Stimulated activated CD8-positive, alpha-beta memory T cell treated with anti-CD3 and anti-CD28 coated beads, Interleukin-7, amount 100 ng/mL, for 1 hour (primary cell): ENCODE results near the gene BACH2.
"Not testable (repeated sequence)": the region's sequence is repeated elsewhere in the genome, so short reads cannot be mapped to it uniquely, and the experiment has no call there.

Experiments
- DNase-seq, 2 donors: peaks; one replicate each; pipeline ENCODE4 v3.0.0-alpha.2; 2020; ENCODE audit warnings: low read depth in 2 of 2

BACH2 gene

DNA sequence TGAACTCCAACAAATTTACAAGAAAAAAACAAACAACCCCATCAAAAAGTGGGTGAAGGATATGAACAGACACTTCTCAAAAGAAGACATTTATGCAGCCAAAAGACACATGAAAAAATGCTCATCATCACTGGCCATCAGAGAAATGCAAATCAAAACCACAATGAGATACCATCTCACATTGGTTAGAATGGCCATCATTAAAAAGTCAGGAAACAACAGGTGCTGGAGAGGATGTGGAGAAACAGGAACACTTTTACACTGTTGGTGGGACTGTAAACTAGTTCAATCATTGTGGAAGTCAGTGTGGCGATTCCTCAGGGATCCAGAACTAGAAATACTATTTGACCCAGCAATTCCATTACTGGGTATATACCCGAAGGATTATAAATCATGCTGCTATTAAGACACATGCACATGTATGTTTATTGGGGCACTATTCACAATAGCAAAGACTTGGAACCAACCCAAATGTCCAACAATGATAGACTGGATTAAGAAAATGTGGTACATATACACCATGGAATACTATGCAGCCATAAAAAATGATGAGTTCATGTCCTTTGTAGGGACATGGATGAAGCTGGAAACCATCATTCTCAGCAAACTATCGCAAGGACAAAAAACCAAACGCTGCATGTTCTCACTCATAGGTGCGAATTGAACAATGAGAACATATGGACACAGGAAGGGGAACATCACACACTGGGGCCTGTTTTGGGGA, 264.0 kb downstream of the BACH2 start:
- not testable (repeated sequence) for DNase-seq

DNA sequence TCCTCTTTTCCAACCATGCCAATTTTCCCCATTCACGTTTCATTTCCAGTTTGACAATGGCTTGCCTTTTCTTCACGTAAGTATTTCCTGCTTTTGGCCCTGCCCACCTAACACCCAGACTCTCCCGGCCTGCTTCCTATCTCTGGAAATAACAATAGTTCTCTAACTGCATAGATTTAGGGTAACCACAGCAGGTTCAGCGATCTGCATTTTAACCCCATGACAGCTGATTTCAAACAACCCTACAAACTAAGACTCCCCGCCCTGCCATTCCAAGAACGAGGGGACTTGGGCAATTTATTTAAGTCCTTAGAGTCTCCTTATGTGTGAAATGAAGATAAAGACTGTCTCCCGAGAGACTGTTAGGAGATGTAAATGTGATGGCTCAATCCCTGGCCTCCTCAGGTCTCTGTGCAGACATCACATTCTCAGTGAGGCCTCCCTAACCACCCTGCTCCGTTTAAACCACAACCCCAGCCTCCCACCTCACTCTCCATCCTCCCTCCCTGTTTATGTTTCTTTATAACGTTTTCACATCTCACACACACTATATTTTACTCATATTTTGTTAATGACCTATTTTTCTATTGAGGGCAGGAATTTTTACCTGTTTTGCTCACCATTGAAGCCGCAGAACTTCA, 267.5 kb downstream of the BACH2 start:
- DNase-seq = no peak

DNA sequence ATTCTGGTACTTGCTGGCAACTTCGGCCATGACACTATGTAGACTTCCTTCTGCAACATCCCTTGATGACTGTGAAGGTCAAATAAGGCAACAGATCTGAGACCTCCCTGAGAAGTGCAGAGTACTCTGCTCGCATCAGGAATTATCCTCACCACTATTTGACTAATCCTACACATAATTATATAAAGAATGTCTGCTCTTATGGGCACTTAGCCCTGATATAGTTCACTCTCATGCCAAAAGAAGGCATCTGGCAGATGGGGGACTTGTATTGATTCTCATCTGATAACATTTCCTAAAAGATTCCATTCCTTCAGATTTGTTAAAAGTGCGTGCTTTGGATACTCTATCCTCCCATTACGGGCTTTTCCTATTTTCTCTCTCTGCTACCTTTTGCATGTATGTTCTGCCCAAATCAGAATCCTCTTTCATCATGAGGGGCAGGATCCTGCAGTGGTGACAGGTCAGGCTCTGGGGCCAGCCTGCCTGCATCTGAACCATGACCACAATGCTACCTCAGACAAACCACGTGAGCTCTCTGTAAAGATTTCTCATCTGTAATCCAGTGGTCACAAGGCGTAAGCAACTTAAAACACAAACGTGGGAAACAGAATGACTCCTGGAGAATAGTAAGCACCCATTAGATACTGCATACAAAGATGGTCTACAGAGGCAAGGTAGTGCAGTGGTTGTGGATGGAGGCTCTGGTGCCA, 268.4 kb downstream of the BACH2 start:
- no peak for DNase-seq

DNA sequence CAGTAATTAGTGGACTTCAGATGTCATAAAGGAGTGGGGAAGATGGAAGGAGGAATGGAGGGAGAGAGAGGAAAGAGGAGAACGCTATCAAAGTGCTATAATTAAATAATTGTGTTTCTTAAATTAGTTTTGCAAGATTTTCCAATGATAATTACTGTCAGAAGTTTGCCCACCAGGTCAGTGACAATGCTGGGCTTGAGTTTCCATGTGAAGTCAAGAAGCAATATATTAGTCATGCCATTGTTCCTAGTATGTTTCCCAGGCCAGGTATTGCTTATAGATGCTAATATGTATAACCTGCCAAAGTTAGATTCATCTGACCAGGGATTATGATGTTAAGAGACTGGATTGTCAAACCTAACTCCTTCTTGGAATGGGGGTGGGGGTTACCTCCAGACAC, 270.4 kb downstream of the BACH2 start:
- DNase-seq = no peak

DNA sequence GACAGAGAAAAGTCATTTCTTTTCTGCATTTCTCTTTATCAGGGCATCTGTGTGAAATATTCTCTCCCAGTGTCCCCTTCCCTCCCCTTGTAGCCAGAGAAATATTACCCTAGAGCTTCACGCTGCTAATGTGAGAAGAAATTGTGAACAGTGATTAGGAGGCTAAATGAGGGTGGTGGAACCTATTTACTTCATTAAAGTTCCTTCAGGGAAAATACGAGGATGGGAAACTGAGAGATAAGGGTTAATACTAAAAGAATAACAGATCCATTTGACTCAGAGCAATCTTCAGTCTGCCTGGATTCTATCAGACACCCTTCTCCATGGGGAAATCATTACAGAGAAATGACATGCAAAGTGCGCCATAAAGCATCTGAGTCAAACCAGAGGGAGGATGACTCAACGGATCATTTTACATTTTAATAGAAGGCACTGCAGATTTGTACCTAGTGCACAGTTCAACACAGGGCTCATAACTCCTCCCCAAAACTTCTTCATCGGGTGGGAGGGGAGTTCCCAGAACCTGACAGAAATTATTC, 271.1 kb downstream of the BACH2 start:
- no peak for DNase-seq

DNA sequence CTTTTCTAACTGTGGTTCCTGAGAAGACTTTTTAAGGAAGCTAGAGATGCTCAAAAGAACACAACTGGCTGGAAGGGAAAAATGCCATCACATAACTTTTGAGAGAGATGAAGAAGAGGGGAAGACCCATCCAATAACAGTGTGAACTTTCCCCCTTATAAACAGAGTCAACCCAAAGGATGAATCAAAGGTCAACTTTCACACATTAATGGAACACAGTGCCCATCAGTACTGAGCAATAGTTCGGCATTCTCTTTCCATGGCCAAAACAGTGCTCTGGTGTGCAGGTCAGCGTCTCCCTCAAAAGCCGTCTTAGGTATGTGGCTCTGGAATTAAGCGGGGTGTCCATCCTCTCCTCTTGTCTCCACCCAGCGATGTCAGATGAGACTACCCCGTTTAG, 272.0 kb downstream of the BACH2 start:
- no peak for DNase-seq

DNA sequence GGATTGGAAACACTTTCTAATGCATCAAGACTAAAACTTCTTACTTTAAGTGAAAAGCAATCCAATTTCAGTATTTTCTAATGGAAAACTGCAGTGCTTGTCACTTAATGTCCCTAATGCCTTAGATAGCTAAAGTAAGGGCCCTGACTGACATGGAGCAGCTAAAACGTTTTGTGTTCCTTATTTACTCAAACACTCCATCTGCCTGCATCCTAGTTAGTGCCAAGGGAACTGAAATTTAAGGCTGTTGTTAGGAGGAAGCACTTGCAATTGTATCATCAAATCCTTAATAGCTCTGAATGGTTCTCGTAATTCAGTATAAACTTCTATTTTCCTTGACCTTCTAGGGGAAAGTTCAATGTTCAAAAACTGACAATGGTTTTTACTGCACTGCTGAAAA, 274.9 kb downstream of the BACH2 start:
- no peak for DNase-seq

DNA sequence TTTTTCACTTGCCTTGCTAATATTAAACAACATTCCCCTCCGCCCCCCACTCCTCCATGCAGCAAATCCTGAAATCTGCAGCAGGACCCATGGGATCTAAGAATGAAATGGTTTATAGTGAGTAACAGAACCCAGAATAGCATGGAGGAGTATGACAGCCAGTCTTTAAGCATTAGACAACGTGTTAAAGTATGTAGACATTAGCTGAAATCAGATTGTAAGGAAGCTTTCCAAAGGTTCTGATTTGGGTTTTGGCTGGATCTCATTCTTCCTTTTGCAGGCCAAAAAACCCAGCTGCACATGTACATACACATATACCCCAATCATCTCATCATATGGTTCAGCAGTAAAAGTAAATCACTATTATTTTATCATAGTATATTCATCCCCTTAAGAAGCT, 275.9 kb downstream of the BACH2 start:
- no peak for DNase-seq

DNA sequence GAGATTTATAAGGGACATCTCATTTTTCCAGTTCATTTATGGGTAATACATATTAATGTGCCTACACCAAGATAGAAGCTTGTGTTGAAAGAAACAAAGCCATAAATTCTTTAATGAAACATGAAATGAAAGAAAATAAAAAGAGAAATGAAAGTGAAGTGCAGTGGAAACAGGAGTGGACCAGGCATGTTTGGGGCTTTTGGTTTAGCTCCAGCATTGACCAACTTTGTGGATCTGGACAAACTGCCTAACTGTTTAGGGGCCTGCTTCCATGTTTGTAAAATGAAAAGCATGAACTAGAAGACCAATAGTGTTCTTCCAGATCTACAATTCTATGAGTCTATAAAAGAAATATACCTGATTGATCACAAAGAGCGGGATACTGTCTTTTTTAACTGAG, 277.4 kb downstream of the BACH2 start:
- no peak for DNase-seq

DNA sequence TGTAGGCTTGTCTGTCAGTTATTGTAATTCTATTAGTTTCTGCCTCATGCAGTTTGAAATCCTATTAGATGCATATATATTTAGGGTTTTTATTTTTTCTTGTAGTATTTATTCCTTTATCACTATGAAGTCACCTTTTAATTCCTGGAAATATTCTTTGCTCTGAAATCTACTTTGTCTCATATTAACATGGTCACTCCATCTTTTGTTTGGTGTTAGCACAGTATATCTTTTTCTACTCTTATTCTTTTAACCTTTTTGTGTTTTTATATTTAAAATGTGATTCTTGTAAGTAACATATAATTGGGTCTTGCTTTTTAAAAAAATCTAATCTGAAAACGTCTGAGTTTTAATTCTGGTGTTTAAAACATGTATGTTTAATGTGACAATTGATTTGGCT, 280.8 kb downstream of the BACH2 start:
- DNase-seq = no peak

DNA sequence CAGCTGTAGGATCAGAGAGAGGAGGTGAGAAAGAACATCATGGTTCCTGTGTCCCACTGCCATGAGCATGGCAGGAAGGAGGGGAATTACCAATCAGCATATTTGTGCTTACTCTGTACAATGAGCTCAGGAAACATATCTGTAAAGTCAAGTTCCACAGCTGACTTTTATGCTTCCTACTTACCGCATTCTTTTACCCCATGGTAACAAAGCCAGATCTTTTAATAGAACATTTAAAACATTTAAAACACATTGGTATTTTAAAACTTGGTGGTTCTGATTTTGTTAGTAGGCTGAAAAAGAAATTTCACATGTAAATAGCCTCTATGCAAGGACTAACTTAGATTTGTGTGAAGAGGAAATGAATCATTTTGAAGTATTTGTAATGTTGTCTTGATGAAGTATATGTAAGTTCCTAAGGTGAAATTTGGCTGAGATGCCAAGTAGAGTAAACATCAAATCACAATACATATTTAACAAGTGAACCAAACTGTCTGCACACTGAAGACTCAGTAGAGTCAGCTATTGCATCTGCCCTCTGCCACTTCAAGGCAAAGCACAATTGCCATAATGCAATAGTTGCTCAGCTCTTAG, 287.6 kb downstream of the BACH2 start:
- no peak for DNase-seq

DNA sequence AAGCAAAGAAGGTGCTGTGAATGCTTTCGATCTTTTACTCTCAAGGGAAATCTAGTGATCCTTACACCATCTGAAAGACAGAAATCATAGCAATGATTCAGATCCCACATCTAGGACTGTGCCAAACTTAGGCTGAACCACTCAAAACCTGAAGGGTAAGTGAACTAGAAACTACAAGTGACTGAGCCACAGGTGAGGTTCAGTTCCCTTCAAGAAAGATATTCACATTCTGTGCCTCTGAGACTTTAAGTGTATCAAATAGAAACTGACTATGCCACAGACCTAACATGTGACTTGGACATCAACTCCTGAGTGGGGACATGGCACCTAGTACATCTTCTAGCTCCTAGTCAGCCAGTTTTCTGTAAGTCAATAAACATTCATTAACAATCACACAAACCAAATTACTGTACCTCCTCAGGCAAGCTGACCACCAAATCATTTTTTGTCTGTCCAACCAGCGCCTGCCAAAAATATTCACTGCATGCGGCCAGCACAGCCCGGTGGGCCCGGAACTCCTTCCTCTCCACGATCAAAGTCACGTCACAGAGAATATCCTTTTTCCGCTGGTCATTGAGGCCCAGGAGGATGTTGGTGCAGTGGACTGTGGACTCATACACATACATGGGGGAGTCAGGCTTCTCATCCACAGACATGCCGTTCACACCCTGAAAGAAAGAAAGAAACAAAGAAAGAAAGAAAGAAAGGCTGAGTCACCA, 288.3 kb downstream of the BACH2 start:
- no peak for DNase-seq

DNA sequence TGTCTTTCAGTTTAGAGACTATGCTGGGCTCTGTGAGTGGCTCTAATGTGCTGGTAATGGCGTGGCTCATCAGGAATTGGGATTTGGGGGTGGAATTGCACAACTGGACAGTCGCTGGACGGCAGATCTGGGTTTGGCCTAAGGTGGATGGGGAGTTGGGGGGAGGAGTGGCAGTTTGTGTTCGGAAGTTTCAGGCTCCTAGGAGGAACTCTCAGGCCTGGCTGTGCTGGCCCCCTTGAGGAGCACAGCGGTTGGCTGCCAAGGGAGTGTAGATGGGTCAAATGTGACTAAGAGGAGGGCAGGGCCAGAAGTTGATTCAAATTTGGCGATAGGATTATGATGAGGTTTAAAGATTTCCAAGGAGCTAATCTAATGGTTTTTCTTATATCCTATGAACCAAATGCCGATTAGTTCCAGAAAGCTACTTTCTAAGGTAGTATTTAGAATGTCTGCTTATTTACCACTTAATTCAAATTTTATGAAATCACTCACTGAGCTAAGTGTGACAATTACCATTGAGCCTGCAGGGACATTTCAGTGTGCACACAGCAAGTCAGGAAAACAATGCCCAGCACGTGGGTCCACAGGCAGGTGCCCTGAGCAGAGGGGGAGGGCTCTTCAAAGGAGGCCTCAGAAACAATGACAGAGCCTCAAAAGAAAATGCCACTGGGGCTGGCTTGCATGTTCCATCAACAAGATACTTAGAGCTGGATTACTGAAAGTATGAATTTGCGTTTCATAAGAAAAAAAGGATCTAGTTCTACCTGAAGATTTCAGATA, 291.4 kb downstream of the BACH2 start:
- no peak for DNase-seq

DNA sequence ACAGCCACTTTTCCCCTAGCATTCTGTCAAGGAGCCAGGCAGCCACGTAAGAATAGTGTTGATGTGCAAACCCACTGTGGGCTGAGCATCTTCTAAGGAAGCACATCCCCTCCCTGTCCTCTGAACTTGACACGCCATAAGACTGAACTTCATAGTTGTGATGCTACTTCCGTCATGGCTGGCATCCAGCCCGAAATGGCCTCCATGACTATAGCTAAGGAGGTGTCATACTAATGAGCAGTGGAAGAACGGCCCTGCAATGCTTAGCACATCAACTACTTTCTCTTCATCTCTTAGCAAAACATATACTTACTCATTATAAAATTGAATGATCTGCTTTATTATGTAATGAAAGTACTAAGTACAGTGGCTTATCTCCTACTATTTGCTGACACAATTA, 292.1 kb downstream of the BACH2 start:
- no peak for DNase-seq

DNA sequence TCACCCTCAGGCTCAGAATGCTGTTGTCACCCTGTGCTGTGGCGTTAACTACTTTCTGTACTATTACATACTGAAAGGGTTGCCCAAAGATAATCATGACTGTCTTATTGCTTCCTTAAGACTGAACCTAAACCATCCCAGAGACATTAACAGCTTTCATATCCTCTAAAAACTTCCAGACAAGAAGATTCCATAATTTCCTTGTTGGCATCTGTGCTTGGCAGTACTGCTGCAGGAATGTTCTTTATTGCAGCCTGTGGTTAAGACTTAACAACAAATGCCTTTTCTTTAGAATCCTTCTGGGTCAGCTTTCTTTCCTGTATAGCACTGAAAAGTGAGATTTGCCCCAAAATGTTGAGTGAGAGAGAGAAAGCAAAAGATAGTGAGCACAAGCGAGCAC, 292.7 kb downstream of the BACH2 start:
- no peak for DNase-seq

DNA sequence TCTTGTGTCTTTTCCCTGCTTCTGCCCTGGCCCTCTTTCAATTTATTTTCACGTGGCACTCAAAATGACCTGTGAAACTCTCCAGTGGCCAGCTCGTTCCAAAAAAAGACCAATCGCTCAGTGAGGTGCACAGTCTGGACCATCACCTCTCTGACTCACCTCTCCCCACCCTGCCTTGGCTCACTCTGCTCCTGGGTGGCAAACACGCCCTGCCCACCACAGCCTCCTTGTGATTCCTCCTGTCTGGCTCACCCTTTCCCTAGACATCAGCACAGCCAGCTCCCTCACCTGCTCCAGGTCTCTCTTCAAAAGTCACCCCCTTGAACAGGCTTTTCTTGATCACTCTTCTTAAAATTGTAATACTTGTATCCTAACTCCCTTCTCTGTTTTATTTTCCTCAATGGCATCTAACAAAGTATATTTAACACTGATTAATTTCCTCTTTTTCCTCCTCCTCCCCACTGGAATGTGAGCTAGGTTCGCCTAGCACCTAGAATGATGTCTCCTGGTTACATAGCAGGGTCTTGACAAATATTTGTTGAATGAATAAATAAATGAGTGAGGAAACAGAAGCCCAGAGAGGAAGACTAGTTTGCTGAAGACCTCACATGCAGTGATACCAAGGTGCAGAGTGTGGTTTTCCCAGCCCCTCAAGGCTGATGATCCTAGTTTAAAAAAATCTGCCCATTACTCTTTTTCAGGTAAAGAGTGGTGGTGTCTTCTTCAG, 293.4 kb downstream of the BACH2 start:
- DNase-seq = no peak

DNA sequence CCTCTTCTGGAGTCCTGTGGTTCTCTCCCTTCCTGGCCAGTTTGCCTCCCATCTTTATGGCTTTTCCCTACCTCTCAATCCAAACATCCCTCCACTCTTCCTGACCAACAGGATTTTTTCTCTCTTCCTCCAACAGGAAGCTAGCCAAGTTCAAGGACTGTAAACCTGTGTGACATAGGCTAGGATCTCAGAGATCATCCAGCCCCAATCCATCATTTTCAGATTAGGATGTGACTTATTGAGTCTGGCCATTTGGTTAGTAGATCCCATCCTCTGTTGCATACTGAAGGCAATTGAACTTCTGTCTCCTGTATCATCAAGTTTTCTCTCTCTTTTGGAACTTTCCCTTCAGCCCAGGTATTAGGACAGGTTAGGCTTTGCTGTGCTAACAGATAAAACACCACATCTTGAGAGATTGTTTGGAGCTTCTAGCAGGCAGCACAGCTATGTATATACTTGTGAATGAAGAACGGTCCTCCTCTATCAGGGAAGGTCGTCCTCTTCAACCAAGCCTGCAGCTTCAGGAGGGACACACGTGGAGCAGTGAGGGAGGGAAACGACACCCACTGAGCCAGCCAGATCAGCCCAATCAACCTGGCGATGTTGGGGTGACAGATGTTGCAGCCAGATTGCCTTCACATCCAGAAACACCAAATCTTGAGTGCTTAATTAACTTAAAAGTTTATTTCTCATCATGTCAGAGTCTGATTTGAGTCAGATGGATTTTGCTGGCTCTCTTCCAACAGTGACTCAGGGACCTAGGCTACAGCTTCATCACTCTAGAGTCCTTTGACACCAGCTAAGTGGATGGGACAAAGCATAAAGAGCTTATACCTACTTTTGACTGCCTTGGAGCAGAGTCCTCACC, 295.5 kb downstream of the BACH2 start:
- DNase-seq = no peak

DNA sequence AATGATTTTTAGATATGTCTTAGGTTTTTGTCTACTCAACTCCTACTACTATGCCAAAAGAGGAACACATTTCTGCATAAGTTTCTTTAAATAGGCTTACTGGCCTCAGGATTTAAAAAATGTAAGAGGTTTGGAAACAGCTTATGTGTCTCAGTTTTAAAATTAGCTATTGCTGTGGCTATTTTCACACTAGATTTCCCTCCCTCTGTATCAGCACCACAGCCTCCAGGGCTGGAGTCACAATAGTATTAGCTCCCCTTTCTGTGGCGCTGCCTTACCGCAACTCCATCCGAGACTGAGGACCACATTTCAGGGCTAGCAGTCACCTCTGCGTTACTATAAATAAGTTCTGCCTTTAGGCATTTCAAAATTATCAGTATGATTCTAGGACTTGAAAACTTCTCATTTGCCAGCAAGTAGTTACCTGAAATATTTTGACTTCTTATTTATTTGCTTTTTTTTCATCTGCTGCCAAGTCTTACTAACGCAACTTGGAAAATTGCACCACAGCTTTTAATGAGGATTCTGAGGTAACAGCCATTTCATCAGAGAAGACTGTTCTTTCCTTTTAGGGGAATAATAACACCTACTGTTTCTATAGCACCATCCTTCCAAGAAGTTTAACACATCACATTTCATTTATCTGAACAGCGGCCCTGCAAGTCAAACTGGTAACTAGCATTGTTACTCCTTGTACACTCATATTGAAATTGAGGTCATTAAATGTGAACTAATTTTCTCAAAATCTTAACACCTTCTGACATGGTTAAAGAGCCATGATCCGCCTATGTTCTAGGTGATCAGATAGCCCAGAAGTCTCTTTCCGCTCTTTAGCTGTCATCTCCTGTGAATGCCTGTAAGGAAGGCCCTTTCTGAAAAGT, 296.5 kb downstream of the BACH2 start:
- no peak for DNase-seq
